Measurements from ENCODE around the gene MICU2.

DNA sequence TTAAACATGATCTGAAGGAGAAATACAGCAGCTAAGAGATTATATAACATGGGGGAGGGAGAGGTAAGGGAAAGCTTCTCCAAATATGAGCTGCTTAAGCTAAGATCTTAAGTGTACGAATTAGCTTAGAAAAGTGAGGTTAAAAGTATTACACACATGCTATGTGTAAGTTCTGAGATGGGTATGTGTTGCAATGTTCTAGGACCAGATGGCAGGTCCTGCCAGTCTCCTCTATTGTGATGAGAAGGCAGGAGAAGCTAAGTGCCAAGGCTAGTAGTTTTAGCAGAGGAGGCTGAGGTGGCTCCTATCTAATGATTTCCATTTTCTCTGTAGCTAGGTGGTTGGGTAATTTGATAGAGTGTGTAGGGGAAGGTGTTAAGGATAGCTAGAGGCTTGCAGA is 57.6 kb downstream of the MICU2 start:
- TF ChIP-seq CTCF (IDR thresholded peaks at IDR 0.05 in 2 of 3, conservative IDR thresholded peaks at IDR 0.05 in 1 of 3; ENCODE audit: control insufficient read depth in 2 of 3, extremely low read depth in 1 of 3, insufficient read depth in 1 of 3, low read depth in 3 of 3, low read length in 3 of 3) (no peak), ZNF274 (IDR thresholded peaks at IDR 0.05; ENCODE audit: insufficient read depth, insufficient read length) (no peak), ZBTB11 (CRISPR knock-in tag; IDR thresholded peaks at IDR 0.05) (no peak), BCL11A (IDR thresholded peaks at IDR 0.05; ENCODE audit: low read depth, low read length) (no peak), ATF3 (IDR thresholded peaks at IDR 0.05; ENCODE audit: borderline replicate concordance, extremely low read depth, low read depth, low read length) (no peak), ESRRA (IDR thresholded peaks at IDR 0.05; ENCODE audit: low read length) (no peak), MEF2A (IDR thresholded peaks at IDR 0.05; ENCODE audit: insufficient read depth, low read depth, low read length) (no peak), PAX5 (IDR thresholded peaks at IDR 0.05; ENCODE audit: borderline replicate concordance, low read depth, low read length) (no peak), SIN3A (IDR thresholded peaks at IDR 0.05; ENCODE audit: low read depth, low read length) (no peak), TBL1XR1 (IDR thresholded peaks at IDR 0.05; ENCODE audit: low read depth, low read length) (no peak), ATF2 (IDR thresholded peaks at IDR 0.05; ENCODE audit: low read length) (no peak), RAD21 (IDR thresholded peaks at IDR 0.05; ENCODE audit: insufficient read depth, low read depth, low read length) (no peak)

Measured in GM12878 (cell line).